ENCODE data around the gene C16orf74.

GRCh38 chr16:85677383-85677967, 73.4 kb downstream of the C16orf74 start:
- TF ChIP-seq POLR2A (IDR thresholded peaks at IDR 0.05; ENCODE audit: low read depth, low read length): no peak
- no peak for TF ChIP-seq TAF1 (IDR thresholded peaks at IDR 0.05; ENCODE audit: borderline replicate concordance, low read depth, low read length)

Measured in GM12892 (cell line).